Peyer's patch (tissue), 4 donors: ENCODE results near the gene ATMIN.

Experiments used
- CTCF ChIP-seq, 6 experiments: fragments of 450-650 bp in 4 of 6; fragments of 200-600 bp in 2 of 6; sonication (generic) in 1 of 6; IDR thresholded peaks; one replicate each; pipeline ENCODE4 v1.5.1; 2017 to 2019; ENCODE audit warnings: antibody characterized with exemption in 6 of 6, mild to moderate bottlenecking in 3 of 6, moderate library complexity in 1 of 6
- POLR2A ChIP-seq, 2 donors: fragments of 450-650 bp; IDR thresholded peaks; one replicate each; pipeline ENCODE4 v1.5.1; 2017; ENCODE audit warnings: antibody characterized with exemption in 2 of 2, mild to moderate bottlenecking in 2 of 2, moderate library complexity in 2 of 2

DNA sequence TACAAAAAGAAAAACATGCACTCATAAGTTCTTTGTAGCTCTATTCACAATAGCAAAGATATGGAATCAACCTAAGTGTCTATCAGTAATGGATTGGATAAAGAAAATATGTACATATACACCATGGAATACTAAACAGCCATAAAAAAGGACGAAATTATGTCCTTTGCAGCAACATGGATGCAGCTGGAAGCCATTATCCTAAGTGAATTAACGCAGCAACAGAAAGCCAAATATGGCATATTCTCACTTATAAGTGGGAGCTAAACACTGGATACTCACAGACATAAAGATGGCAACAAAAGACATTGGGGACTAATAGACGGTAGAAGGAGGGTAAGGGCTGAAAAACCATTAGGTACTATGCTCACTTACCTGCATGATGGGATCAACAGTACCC is 34.8 kb upstream of the ATMIN start:
- TF ChIP-seq CTCF (IDR thresholded peaks at IDR 0.05) (no peak), POLR2A (IDR thresholded peaks at IDR 0.05) (no peak)
